GM19463 (cell line): Measurements from ENCODE around the gene ZNF446.
"Not testable (repeated sequence)": the region's sequence is repeated elsewhere in the genome, so short reads cannot be mapped to it uniquely, and the experiment has no call there.

Source experiments
- ATAC-seq: cut with Tn5 transposase; IDR thresholded peaks from one replicate; pipeline ENCODE4 v1.9.1; 2021; ENCODE audit warnings: mild to moderate bottlenecking, moderate library complexity; ENCODE audit not compliant: unreplicated experiment

ZNF446 gene

DNA sequence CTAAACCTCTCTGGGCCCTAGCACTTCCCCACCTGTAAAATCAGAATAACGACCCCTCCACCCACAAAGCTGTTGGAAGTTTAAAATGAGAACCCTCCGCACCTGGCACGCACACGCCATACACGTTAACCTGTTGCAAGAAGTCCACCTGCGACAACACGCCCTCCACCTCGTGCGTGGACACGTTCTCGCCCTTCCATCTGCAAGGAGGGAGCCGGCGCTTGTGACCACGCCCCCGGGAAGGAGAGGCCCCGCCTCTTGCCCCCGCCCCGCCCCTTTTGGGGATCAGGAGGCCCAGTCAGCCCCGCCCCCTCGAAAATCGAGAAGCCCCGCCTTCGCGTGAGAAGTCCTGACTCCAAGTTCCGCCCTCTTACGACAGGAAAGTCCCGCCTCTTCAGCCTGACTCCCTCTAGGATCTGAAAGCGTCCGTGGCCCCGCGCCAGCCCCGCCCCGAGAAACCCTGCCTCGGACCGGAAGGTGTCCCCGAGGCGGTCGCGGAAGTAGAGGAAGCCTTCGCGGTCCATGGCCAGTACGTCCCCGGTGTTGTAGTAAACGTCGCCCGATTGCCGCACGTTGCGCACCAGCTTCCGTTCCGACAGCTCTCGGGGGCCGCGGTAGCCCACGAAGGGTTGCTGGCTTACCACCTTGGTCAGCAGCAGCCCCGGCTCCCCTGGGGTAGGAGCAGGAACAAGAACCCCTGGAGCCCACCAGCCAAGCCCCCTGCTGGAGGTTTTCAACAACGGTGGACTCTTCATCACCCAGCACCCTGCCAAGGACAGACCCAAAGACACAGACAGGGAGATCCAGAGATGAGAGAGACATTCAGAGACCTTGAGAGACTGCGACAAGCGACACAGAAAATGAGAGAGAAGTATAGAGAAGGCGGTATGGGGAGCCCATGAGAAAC lies 23.1 kb downstream of the ZNF446 start:
- ATAC-seq = peak; percentile 96

DNA sequence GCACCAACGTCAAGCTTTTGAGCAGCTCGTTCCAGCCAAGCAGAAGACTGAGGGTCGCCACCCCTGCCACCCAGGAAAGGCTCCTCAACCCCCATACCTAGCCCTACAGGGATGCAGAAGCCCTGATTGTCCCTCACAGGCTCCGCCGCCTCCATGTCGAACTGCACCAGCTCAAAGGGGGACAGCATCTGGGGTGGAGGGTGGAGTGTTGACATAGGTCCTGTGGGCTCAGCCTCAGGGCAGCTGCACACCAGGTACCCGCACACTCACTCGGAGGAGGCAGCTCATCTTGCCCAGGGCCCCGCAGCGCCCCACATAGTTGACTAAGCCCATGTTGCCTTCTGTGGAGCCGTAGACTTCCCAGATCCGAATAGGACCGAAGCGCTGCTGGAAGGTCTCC lies 24.1 kb downstream of the ZNF446 start:
- ATAC-seq = no peak

DNA sequence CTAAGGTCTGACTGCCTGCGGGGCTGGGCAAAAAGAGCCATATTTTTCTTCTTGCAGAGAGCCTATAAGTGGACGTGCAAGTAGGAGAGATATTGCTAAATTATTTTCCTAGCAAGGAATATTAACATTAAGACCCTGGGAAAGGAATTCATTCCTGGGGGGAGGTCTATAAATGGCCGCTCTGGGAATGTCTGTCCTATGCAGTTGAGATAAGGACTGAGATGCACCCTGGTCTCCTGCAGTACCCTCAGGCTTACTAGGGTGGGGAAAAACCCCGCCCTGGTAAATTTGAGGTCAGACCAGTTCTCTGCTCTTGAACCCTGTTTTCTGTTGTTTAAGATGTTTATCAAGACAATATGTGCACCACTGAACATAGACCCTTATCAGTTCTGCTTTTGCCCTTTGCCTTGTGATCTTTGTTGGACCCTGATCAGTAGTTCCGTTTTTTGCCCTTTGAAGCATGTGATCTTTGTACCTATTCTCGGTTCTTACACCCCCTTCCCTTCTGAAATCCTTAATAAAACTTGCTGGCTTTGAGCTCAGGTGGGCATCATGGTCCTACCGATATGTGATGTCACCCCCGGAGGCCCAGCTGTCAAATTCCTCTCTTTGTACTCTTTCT lies 31.6 kb downstream of the ZNF446 start:
- ATAC-seq = not testable (repeated sequence)

DNA sequence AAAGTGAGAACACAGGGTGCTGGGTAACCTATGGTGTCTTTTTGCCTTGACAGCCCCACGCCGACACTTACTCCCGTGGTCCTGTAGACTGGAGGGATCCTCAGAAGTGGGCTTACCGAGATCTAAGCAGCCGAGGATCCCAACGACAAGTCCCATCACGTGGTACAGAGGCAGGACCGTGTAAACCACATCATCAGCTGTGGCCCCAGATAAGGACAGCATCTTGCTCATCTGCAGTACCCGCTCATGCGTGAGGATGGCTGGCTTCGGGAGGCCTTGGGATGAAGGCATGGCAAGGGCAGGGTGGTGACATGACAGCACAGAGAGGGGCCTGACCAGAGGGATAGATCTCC lies 33.6 kb downstream of the ZNF446 start:
- no peak for ATAC-seq

GRCh38 chr19:58510084-58510862 lies 34.1 kb downstream of the ZNF446 start:
- ATAC-seq = no peak

DNA sequence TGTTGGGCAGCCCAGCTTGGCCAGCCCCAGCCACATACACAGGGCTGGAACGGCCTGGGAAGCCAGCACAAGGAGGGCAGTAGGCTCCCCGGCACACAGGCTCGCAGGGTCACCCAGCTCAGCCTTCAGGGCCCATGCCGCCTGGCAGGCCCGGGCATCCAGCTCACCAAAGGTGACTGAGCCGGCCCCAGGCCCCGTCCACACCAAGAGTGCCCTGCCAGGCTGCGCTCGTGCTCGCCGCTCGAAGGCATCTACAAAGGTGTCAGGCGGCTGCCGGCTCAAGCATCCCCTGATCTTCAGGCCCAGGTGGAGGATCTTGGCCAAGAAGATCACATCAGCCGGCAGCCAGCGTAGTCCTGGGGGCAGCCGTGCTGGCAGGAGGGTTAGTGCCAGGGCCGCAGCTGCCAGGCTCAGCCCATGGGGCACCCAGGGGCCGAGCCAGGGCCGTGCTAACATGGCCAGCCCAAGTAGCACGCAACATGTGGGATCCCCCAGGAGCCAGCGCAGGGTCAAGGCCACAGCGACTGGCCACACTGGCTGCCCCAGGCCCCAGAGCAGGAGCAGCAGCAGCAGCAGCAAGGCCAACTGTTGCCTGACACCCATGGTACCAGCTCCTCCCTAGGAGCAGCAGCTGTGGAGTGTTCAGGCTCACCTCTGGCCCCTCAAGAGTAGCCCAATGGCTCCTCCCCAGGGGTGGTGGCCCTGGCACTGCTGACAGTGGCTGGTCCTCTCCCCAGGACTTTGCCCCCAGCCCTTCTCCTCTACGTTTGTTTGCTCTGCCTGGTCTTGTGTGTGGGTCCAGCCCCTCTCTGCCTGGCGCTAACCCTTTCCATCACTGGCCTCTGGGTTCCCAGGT lies 35.4 kb downstream of the ZNF446 start, which contains the start of gene SLC27A5:
Gene SLC27A5 (minus strand): TSS at position 640 of the 856 bp plus-strand sequence. CDS start 37 bp downstream, at position 603.
- ATAC-seq = no peak

DNA sequence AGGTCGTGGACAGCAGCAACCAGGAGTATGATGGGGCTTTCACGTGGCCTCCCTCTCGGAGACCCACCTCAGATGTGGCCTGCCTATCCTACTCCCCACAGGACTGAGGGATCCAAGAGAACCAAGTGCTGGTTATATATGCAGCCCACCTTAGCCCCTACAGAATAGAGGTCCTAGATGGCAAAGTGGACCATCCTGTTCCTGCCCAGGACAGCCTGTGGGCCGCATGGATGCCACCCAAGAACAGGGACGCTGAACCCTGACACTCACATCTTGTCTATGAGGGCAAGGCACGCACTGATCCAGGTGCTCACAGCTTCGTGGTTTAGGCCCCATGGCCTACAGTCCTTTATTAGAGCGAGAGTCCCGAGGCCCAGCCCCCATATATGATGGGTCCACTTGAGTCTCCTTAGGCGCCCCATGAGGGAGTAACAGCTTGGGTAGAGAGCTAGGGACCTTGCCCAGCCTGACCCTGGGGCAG lies 37.1 kb downstream of the ZNF446 start:
- no peak for ATAC-seq

- ATAC-seq = peak; percentile 80
Observed at GRCh38 chr19:58513694-58514563, 37.8 kb downstream of the ZNF446 start.

- ATAC-seq = no peak
Observed at GRCh38 chr19:58514564-58515022, 38.4 kb downstream of the ZNF446 start.

DNA sequence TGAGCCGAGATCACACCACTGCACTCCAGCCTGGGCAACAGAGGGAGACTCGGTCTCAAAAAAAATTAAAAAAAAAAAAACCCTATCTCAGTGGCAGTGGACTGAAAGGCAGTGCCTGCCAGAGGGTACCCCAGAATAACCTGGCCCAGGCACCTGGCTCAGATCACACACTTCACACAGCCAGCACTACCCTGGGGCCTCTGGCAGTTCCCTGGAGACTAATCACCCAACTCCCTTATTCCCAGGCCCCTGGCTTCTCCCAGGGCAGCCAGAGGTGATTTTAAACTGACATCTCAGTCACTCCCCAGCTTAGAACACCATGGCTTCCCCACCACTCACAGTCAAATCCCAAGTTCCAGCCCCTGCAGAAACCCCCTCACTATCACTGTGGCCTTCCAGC lies 39.1 kb downstream of the ZNF446 start:
- ATAC-seq = no peak

GRCh38 chr19:58516246-58516836 lies 40.2 kb downstream of the ZNF446 start:
- no peak for ATAC-seq

- no peak for ATAC-seq
Observed at GRCh38 chr19:58516964-58517833, 41.0 kb downstream of the ZNF446 start.

- no peak for ATAC-seq
Observed at GRCh38 chr19:58518256-58519086, 42.3 kb downstream of the ZNF446 start.

GRCh38 chr19:58519087-58519354 lies 42.9 kb downstream of the ZNF446 start:
- ATAC-seq = no peak

DNA sequence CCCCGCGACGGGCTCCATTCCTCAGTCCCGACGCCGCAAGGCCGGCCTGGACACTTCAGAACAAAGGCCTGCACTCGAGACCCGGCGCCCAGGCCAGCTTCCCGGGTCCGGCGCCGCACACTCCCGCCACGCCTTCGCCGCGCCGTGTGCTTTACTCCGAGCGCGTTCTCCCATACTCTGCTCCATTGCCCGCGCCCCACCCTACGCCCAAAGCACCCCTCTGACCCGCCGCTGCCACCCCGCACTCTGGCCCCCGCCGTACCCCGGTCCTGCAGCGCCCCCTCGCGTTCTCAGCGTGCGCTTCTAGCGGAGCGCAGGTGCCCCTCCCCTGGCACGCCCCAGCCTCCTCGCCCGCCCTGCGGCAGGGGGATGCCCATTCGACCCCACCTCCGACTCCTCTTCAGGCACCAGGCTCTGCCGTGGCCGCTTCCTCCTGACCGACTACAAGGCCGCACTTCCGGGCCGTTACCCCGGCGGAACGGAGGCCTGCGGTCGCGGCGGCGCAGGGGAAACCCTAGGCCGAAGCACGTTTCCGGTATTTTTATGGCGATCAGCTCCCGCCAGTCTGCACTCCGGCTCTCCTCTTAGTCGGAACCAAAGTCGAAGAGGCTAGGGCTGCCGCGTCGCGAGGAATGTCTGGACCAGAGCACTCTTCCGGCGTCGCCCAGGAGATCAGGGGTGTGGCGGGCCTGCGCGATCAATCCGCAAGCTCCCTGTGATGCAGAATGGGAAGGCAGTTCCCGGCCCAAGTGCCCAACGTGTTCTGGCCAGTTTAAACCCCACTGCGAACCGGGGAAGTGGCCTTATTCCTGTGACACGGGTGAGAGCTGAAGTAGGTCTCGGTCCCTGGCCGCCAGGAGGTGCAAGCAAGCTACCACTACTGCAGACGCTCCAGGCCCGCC lies 43.5 kb downstream of the ZNF446 start, which contains the start of gene ZBTB45:
Gene ZBTB45 (minus strand): TSS at position 456 of the 902 bp plus-strand sequence. CDS start 2,137 bp downstream, outside the sequence.
- peak; percentile 71 for ATAC-seq

GRCh38 chr19:58520257-58520599 lies 44.1 kb downstream of the ZNF446 start:
- no peak for ATAC-seq
